A549 (cell line): ENCODE data around the gene KCNG4. TPM values are rescaled to one million over a fixed set of nuclear protein-coding genes. Genes with fewer than 3 reads are reported as not detected.

Experiments
- ATAC-seq, 2 experiments: fragments of 200-7000 bp in 1 of 2; fragments of >200 bp in 1 of 2; cut with Nextera tagmentation in 1 of 2; cut with Tn5 transposase in 1 of 2; 3 replicates each; pipeline versions ENCODE4 v1.8.0 to v1.9.1; 2018 to 2020; ENCODE audit warnings: mild to moderate bottlenecking in 1 of 2, moderate library complexity in 1 of 2
- CTCF ChIA-PET: fragments of 300-600 bp; sonication (Branson Sonifier 250); formaldehyde crosslinking; extraction: SDS; loops from one replicate; lab custom pipeline; 2021; ENCODE audit warnings: antibody characterized with exemption, inconsistent platforms; lab: Yijun Ruan, JAX
- POLR2A ChIA-PET: fragments of 350-600 bp; formaldehyde crosslinking; extraction: SDS; loops from one replicate; lab custom pipeline; 2021; ENCODE audit warnings: antibody characterized with exemption, inconsistent platforms; lab: Yijun Ruan, JAX
- DNase-seq, 2 experiments: peaks; one replicate each; pipeline versions ENCODE4 v3.0.0 to v3.0.0-alpha.2; 2011 to 2016; ENCODE audit warnings: low read depth in 1 of 2, low spot score in 1 of 2
- FAIRE-seq: peaks from 2 replicates; lab custom pipeline; 2011; peaks lifted over from hg19 to GRCh38; lab: Jason Lieb, UNC
- H3K27ac ChIP-seq, 2 experiments: fragments of >200 bp; sonication (Bioruptor Twin); formaldehyde crosslinking; 3 replicates each; pipeline ENCODE4 v1.5.1; 2016 to 2017
- H3K4me1 ChIP-seq: fragments of >200 bp; sonication (Bioruptor Twin); formaldehyde crosslinking; 3 replicates; pipeline ENCODE4 v1.6.1; 2016
- H3K4me2 ChIP-seq: fragments of >200 bp; sonication (Bioruptor Twin); formaldehyde crosslinking; 3 replicates; pipeline ENCODE4 v1.6.1; 2016
- H3K4me3 ChIP-seq: fragments of >200 bp; sonication (Bioruptor Twin); formaldehyde crosslinking; 3 replicates; pipeline ENCODE4 v1.5.1; 2016
- H3K9me3 ChIP-seq: fragments of >200 bp; sonication (Bioruptor Twin); formaldehyde crosslinking; 3 replicates; pipeline ENCODE4 v1.6.1; 2016
- CBX2 ChIP-seq: fragments of 200-600 bp; sonication (generic); IDR thresholded peaks from 2 replicates; pipeline ENCODE4 v1.6.1; 2016; ENCODE audit warnings: low read depth, mild to moderate bottlenecking, borderline replicate concordance
- CHD2 ChIP-seq: fragments of 150-350 bp; IDR thresholded peaks from 2 replicates; pipeline ENCODE4 v1.6.1; 2014; ENCODE audit warnings: low read length; ENCODE audit not compliant: partially characterized antibody
- CHD4 ChIP-seq: fragments of 200-600 bp; sonication (generic); IDR thresholded peaks from 2 replicates; pipeline ENCODE4 v1.6.1; 2016; ENCODE audit warnings: antibody characterized with exemption, mild to moderate bottlenecking, borderline replicate concordance
- EP300 ChIP-seq, 2 experiments: fragments of >200 bp; sonication (Bioruptor Twin); formaldehyde crosslinking; IDR thresholded peaks; 2 replicates in 1 of 2; 3 replicates in 1 of 2; pipeline ENCODE4 v1.6.1; 2016 to 2017
- FOSB ChIP-seq: fragments of 250-450 bp; sonication (Bioruptor Pico); IDR thresholded peaks from 2 replicates; pipeline ENCODE4 v1.5.0; 2020; ENCODE audit warnings: mild to moderate bottlenecking, moderate library complexity
- FOSL2 ChIP-seq, 2 experiments: fragments of 450-650 bp in 1 of 2; fragments of >200 bp in 1 of 2; sonication (Bioruptor Twin) in 1 of 2; formaldehyde crosslinking; IDR thresholded peaks; 2 replicates each; pipeline versions ENCODE4 v1.5.0 to v1.6.1; 2016 to 2020; ENCODE audit warnings: mild to moderate bottlenecking in 1 of 2, moderate library complexity in 1 of 2
- FOXS1 ChIP-seq: fragments of 250-450 bp; sonication (Bioruptor Pico); IDR thresholded peaks from 2 replicates; pipeline ENCODE4 v1.5.0; 2020; ENCODE audit warnings: mild to moderate bottlenecking, moderate library complexity
- HDAC2 ChIP-seq: fragments of 200-600 bp; sonication (generic); IDR thresholded peaks from 2 replicates; pipeline ENCODE4 v1.6.1; 2016
- HEYL ChIP-seq: fragments of 250-450 bp; sonication (Bioruptor Pico); IDR thresholded peaks from 2 replicates; pipeline ENCODE4 v1.8.0; 2021; ENCODE audit warnings: mild to moderate bottlenecking, moderate library complexity
- HOXB13 ChIP-seq: fragments of 250-450 bp; sonication (Bioruptor Pico); IDR thresholded peaks from 2 replicates; pipeline ENCODE4 v1.5.0; 2020; ENCODE audit warnings: low read depth, mild to moderate bottlenecking, moderate library complexity
- KDM1A ChIP-seq: fragments of 200-600 bp; sonication (generic); IDR thresholded peaks from 2 replicates; pipeline ENCODE4 v1.6.1; 2016; ENCODE audit warnings: low read depth, mild to moderate bottlenecking
- MAZ ChIP-seq: fragments of 150-350 bp; IDR thresholded peaks from 2 replicates; pipeline ENCODE4 v1.6.1; 2014; ENCODE audit warnings: antibody characterized with exemption, low read depth, low read length, borderline replicate concordance
- NR3C1 ChIP-seq: fragments of >200 bp; sonication (Bioruptor Twin); formaldehyde crosslinking; IDR thresholded peaks from 3 replicates; pipeline ENCODE4 v1.6.1; 2017
- PHF8 ChIP-seq: fragments of 200-600 bp; sonication (generic); IDR thresholded peaks from 2 replicates; pipeline ENCODE4 v1.6.1; 2016; ENCODE audit warnings: low read depth, mild to moderate bottlenecking, antibody characterized with exemption, moderate library complexity, borderline replicate concordance
- POLR2A ChIP-seq: IDR thresholded peaks from 2 replicates; pipeline ENCODE4 v1.6.1; 2012; ENCODE audit warnings: mild to moderate bottlenecking, low read length
- RARB ChIP-seq: fragments of 250-450 bp; sonication (Bioruptor Pico); IDR thresholded peaks from 2 replicates; pipeline ENCODE4 v1.8.0; 2021; ENCODE audit warnings: mild to moderate bottlenecking, moderate library complexity
- RCOR1 ChIP-seq: fragments of 150-350 bp; IDR thresholded peaks from 2 replicates; pipeline ENCODE4 v1.6.1; 2014; ENCODE audit warnings: antibody characterized with exemption, low read length, low read depth
- RFX5 ChIP-seq: fragments of 450-650 bp; IDR thresholded peaks from 2 replicates; pipeline ENCODE4 v1.7.1; 2014; ENCODE audit warnings: antibody characterized with exemption, mild to moderate bottlenecking, moderate library complexity
- SMC3 ChIP-seq: fragments of >200 bp; sonication (Bioruptor Twin); formaldehyde crosslinking; IDR thresholded peaks from 3 replicates; pipeline ENCODE4 v1.6.1; 2018; ENCODE audit warnings: inconsistent platforms
- ZFP36 ChIP-seq: fragments of 450-650 bp; IDR thresholded peaks from 2 replicates; pipeline ENCODE4 v1.6.1; 2014; ENCODE audit warnings: borderline replicate concordance; ENCODE audit not compliant: partially characterized antibody
- WGBS: methylation state at CpG from one replicate; pipeline ENCODE4 v1.1.6; 2017; ENCODE audit errors: missing lambda C conversion rate; 5-methylcytosine and 5-hydroxymethylcytosine counted together
- polyA plus RNA-seq, 4 experiments: library from polyadenylated mRNA; depleted of rRNA in 3 of 4; stranded (reverse); fragments of >200 nt; fragmentation: RNase III in 1 of 4; extraction: RNeasy Plus Mini Kit Qiagen cat#74134 plus additional on column Dnase treatment in 1 of 4; gene quantifications; 2 replicates in 3 of 4; 3 replicates in 1 of 4; pipeline ENCODE4 v1.2.3, GENCODE V29; 2011 to 2017
- TF ChIP-seq, protein P1 (sequence below): fragments of 200-600 bp; sonication (generic); IDR thresholded peaks from 2 replicates; pipeline ENCODE4 v1.6.1; 2016; ENCODE audit warnings: antibody characterized with exemption, mild to moderate bottlenecking, moderate library complexity
- TF ChIP-seq, protein P2 (sequence below): IDR thresholded peaks from 2 replicates; pipeline ENCODE4 v1.6.1; 2012; ENCODE audit warnings: low read depth, borderline replicate concordance
- TF ChIP-seq, protein P3 (sequence below): fragments of 150-350 bp; IDR thresholded peaks from 2 replicates; pipeline ENCODE4 v1.6.1; 2014; ENCODE audit warnings: low read depth, mild to moderate bottlenecking, low read length
- TF ChIP-seq, protein P4 (sequence below): fragments of >200 bp; sonication (Bioruptor Twin); formaldehyde crosslinking; IDR thresholded peaks from 2 replicates; pipeline ENCODE4 v1.6.1; 2016
- TF ChIP-seq, protein P5 (sequence below): fragments of 250-450 bp; sonication (Bioruptor Pico); IDR thresholded peaks from 2 replicates; pipeline ENCODE4 v1.5.0; 2021; ENCODE audit warnings: mild to moderate bottlenecking, moderate library complexity, borderline replicate concordance

KCNG4 gene
- polyA plus RNA-seq, 2 of the 4 experiments (the other 2 are of a cell fraction), result not detected

DNA sequence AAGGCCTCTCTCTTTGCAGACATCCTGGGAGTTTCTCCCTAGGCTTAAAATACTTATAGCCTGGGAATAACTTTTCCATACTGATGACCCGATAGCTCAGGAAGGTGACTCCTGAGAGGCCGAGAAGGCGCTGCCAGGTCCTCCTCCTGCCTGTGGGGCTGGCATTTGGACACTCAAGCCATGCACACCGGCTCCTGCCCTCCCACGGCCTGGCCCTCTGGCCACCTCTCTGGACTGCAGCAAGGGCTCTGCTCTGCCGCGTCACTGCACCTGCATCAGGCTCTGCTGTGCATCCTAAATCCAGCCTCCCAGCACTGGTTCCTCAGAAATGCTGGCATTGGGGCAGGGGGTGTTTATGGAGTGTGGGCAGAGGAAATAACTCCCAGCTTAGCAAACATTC lies 14.2 kb downstream of the KCNG4 start:
- no peak overlapping the region for H3K4me2 ChIP-seq
- no peak for ATAC-seq
- DNase-seq, result no peak
- ChIA-PET CTCF (interaction anchor here (0.6 to 2.6 kb wide), 7 partner anchors 8 to 397 kb away, joined by 3 to 13 read pairs (median 3); partner anchors contain the start of gene TAF1C), POLR2A (no interaction called here)
- FAIRE-seq, result no peak
- peak overlapping the region in 1 of 2 experiments; percentile 92; a peak in 3 of 6 replicates for H3K27ac ChIP-seq
- no peak for TF ChIP-seq CHD4
- TF ChIP-seq CBX2, result no peak
- no peak for TF ChIP-seq FOXS1
- TF ChIP-seq PHF8, result no peak
- TF ChIP-seq, protein P1, sequence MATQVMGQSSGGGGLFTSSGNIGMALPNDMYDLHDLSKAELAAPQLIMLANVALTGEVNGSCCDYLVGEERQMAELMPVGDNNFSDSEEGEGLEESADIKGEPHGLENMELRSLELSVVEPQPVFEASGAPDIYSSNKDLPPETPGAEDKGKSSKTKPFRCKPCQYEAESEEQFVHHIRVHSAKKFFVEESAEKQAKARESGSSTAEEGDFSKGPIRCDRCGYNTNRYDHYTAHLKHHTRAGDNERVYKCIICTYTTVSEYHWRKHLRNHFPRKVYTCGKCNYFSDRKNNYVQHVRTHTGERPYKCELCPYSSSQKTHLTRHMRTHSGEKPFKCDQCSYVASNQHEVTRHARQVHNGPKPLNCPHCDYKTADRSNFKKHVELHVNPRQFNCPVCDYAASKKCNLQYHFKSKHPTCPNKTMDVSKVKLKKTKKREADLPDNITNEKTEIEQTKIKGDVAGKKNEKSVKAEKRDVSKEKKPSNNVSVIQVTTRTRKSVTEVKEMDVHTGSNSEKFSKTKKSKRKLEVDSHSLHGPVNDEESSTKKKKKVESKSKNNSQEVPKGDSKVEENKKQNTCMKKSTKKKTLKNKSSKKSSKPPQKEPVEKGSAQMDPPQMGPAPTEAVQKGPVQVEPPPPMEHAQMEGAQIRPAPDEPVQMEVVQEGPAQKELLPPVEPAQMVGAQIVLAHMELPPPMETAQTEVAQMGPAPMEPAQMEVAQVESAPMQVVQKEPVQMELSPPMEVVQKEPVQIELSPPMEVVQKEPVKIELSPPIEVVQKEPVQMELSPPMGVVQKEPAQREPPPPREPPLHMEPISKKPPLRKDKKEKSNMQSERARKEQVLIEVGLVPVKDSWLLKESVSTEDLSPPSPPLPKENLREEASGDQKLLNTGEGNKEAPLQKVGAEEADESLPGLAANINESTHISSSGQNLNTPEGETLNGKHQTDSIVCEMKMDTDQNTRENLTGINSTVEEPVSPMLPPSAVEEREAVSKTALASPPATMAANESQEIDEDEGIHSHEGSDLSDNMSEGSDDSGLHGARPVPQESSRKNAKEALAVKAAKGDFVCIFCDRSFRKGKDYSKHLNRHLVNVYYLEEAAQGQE, result no peak
- no peak for TF ChIP-seq CHD2
- TF ChIP-seq FOSL2 (IDR thresholded peaks at IDR 0.05), result no peak
- no peak for TF ChIP-seq FOSL2 (CRISPR knock-in tag; IDR thresholded peaks at IDR 0.05)
- TF ChIP-seq, protein P2, sequence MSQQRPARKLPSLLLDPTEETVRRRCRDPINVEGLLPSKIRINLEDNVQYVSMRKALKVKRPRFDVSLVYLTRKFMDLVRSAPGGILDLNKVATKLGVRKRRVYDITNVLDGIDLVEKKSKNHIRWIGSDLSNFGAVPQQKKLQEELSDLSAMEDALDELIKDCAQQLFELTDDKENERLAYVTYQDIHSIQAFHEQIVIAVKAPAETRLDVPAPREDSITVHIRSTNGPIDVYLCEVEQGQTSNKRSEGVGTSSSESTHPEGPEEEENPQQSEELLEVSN, result no peak
- TF ChIP-seq SMC3, result no peak
- TF ChIP-seq NR3C1, result no peak
- TF ChIP-seq, protein P3, sequence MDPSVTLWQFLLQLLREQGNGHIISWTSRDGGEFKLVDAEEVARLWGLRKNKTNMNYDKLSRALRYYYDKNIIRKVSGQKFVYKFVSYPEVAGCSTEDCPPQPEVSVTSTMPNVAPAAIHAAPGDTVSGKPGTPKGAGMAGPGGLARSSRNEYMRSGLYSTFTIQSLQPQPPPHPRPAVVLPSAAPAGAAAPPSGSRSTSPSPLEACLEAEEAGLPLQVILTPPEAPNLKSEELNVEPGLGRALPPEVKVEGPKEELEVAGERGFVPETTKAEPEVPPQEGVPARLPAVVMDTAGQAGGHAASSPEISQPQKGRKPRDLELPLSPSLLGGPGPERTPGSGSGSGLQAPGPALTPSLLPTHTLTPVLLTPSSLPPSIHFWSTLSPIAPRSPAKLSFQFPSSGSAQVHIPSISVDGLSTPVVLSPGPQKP, result no peak
- no peak for TF ChIP-seq FOSB (CRISPR knock-in tag)
- TF ChIP-seq RFX5, result no peak
- TF ChIP-seq, protein P4, sequence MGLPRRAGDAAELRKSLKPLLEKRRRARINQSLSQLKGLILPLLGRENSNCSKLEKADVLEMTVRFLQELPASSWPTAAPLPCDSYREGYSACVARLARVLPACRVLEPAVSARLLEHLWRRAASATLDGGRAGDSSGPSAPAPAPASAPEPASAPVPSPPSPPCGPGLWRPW, result no peak
- TF ChIP-seq EP300 (IDR thresholded peaks at IDR 0.05), result no peak
- TF ChIP-seq MAZ, result no peak
- no peak for TF ChIP-seq ZFP36
- no peak for TF ChIP-seq HOXB13 (CRISPR knock-in tag)
- TF ChIP-seq KDM1A, result no peak
- TF ChIP-seq, all 56 proteins: peak for 0
- Histone ChIP-seq H3K4me1 (peaks cover 20% of the 10 kb centered on the region), H3K9me3 (no peaks in the 10 kb centered on the region), H3K4me3 (no peak overlapping the region)
- WGBS, result 92% methylated on average over 4 of the region's 7 CpGs

DNA sequence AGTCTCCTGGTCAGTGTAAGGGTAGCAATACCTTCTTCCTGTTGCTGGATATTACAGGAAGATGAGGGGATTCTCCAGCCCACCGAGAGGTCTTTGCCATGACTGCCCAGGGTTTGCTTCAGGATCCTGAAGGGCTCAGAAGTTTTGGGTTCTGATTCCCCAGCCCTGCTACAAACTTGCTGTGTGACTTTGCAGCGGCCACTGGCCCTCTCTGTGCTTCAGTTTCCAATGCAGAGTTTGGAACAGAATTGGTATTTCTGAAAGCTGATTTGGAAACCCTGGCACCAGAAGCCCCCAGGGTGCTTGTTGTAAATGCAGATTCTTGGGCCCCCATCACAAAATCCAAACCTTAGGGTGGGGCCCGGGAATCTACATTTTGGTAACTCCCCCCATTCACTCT lies 14.7 kb downstream of the KCNG4 start:
- Histone ChIP-seq H3K4me2 (no peak overlapping the region), H3K4me3 (no peak overlapping the region), H3K27ac (peak overlapping the region in 1 of 2 experiments; percentile 92; a peak in 1 of 6 replicates), H3K4me1 (peaks cover 20% of the 10 kb centered on the region), H3K9me3 (no peaks in the 10 kb centered on the region)
- WGBS, result 69% methylated on average over 3 of the region's 3 CpGs
- no peak for TF ChIP-seq RARB (CRISPR knock-in tag)
- TF ChIP-seq, protein P5, sequence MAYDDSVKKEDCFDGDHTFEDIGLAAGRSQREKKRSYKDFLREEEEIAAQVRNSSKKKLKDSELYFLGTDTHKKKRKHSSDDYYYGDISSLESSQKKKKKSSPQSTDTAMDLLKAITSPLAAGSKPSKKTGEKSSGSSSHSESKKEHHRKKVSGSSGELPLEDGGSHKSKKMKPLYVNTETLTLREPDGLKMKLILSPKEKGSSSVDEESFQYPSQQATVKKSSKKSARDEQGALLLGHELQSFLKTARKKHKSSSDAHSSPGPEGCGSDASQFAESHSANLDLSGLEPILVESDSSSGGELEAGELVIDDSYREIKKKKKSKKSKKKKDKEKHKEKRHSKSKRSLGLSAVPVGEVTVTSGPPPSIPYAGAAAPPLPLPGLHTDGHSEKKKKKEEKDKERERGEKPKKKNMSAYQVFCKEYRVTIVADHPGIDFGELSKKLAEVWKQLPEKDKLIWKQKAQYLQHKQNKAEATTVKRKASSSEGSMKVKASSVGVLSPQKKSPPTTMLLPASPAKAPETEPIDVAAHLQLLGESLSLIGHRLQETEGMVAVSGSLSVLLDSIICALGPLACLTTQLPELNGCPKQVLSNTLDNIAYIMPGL (CRISPR knock-in tag), result no peak
- no peak for TF ChIP-seq RCOR1
- TF ChIP-seq HDAC2, result no peak
- TF ChIP-seq POLR2A, result no peak
- 0 out of 2 replicates have a peak, but pooled peaks have one; percentile 34 for TF ChIP-seq CHD4
- TF ChIP-seq CHD2, result no peak
- no peak for TF ChIP-seq HEYL (CRISPR knock-in tag)
- peak; percentile 61 for TF ChIP-seq ZFP36
- FAIRE-seq (no peak), ATAC-seq (no peak), DNase-seq (no peak)
- POLR2A ChIA-PET, result no interaction called here
- CTCF ChIA-PET, result interaction anchor here (0.9 to 2.6 kb wide), 4 partner anchors 14 to 52 kb away, joined by 3 to 13 read pairs (median 4); partner anchors contain the start of gene TAF1C
